ENCODE data around the gene SFTPA1. TPM values are rescaled to one million over a fixed set of nuclear protein-coding genes. Genes with fewer than 3 reads are reported as not detected.
"Not testable (repeated sequence)": the region's sequence is repeated elsewhere in the genome, so short reads cannot be mapped to it uniquely, and the experiment has no call there.

SFTPA1 gene
- total RNA-seq, 1 donor from 2014 or later = not detected

- Histone ChIP-seq H3K79me2 (ENCODE audit: insufficient read depth, low read length) (no peaks in the 10 kb centered on the region), H3K9me3 (ENCODE audit: insufficient read depth, low read depth, low read length) (no peaks in the 10 kb centered on the region), H3K36me3 (ENCODE audit: insufficient read depth, low read length) (no peaks in the 10 kb centered on the region), H2AFZ (ENCODE audit: low read depth, low read length) (no peak overlapping the region), H3K4me2 (ENCODE audit: low read length) (no peak overlapping the region), H4K20me1 (ENCODE audit: insufficient read depth, low read length) (no peaks in the 10 kb centered on the region), H3K27me3 (ENCODE audit: insufficient read depth, low read length) (peaks cover 9% of the 10 kb centered on the region), H3K9ac (ENCODE audit: low read length) (no peak overlapping the region), H3K27ac (ENCODE audit: low read depth, low read length) (no peak overlapping the region), H3K4me1 (ENCODE audit: insufficient read depth, low read length) (no peaks in the 10 kb centered on the region), H3K4me3 (ENCODE audit: insufficient read depth, low read depth, low read length) (no peak overlapping the region)
- FAIRE-seq (no peak), DNase-seq (ENCODE audit: low read depth) (no peak)
- Mint-ChIP-seq H3K4me3 (ENCODE audit: unreplicated experiment) (no peak overlapping the region), H3K27me3 (ENCODE audit: low read depth, unreplicated experiment) (peaks cover 10% of the 10 kb centered on the region), H3K9me3 (ENCODE audit: unreplicated experiment) (no peaks in the 10 kb centered on the region), H3K36me3 (ENCODE audit: low read depth, unreplicated experiment) (no peaks in the 10 kb centered on the region), H3K4me1 (ENCODE audit: low read depth, unreplicated experiment) (no peaks in the 10 kb centered on the region), H3K27ac (ENCODE audit: unreplicated experiment) (no peak overlapping the region)
- TF ChIP-seq EZH2 (IDR thresholded peaks at IDR 0.05; ENCODE audit: insufficient read depth, low read length) (no peak), CTCF (IDR thresholded peaks at IDR 0.05; ENCODE audit: insufficient read depth, low read depth, low read length) (no peak)
These were observed 47.3 kb upstream of the SFTPA1 start for GRCh38 chr10:79563426-79563825.

DNA sequence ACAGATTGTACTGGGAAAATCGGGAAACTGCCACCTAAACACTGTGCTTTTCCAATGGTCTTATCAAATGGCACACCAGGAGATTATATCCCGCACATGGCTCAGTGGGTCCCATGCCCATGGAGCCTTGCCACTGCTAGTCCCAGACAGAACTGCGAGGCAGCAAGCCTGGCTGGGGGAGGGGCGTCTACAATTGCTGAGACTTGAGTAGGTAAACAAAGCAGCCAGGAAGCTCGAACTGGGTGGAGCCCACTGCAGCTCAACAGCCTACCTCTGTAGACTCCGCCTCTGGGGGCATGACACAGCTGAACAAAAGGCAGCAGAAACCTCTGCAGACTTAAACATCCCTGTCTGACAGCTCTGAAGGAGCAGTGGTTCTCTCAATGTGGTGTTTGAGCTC lies 40.1 kb upstream of the SFTPA1 start:
- not testable (repeated sequence) for H3K79me2 ChIP-seq (ENCODE audit: insufficient read depth, low read length); H3K4me2 ChIP-seq (ENCODE audit: low read length); H3K27ac ChIP-seq (ENCODE audit: low read depth, low read length); H3K4me3 Mint-ChIP-seq (ENCODE audit: unreplicated experiment); FAIRE-seq; H2AFZ ChIP-seq (ENCODE audit: low read depth, low read length); H3K36me3 ChIP-seq (ENCODE audit: insufficient read depth, low read length); H3K27ac Mint-ChIP-seq (ENCODE audit: unreplicated experiment); H3K27me3 ChIP-seq (ENCODE audit: insufficient read depth, low read length); H3K9me3 ChIP-seq (ENCODE audit: insufficient read depth, low read depth, low read length); H3K4me1 ChIP-seq (ENCODE audit: insufficient read depth, low read length); DNase-seq (ENCODE audit: low read depth); H3K4me1 Mint-ChIP-seq (ENCODE audit: low read depth, unreplicated experiment); H4K20me1 ChIP-seq (ENCODE audit: insufficient read depth, low read length); H3K4me3 ChIP-seq (ENCODE audit: insufficient read depth, low read depth, low read length); H3K36me3 Mint-ChIP-seq (ENCODE audit: low read depth, unreplicated experiment); H3K9me3 Mint-ChIP-seq (ENCODE audit: unreplicated experiment); H3K9ac ChIP-seq (ENCODE audit: low read length)
- peaks cover 19% of the 10 kb centered on the region for H3K27me3 Mint-ChIP-seq (ENCODE audit: low read depth, unreplicated experiment)

- FAIRE-seq = no peak
- Histone ChIP-seq H3K27ac (ENCODE audit: low read depth, low read length) (no peak overlapping the region), H3K79me2 (ENCODE audit: insufficient read depth, low read length) (no peaks in the 10 kb centered on the region), H3K27me3 (ENCODE audit: insufficient read depth, low read length) (peaks cover 7% of the 10 kb centered on the region), H3K4me3 (ENCODE audit: insufficient read depth, low read depth, low read length) (no peak overlapping the region), H3K4me1 (ENCODE audit: insufficient read depth, low read length) (no peaks in the 10 kb centered on the region), H3K36me3 (ENCODE audit: insufficient read depth, low read length) (no peaks in the 10 kb centered on the region), H2AFZ (ENCODE audit: low read depth, low read length) (no peak overlapping the region), H4K20me1 (ENCODE audit: insufficient read depth, low read length) (no peaks in the 10 kb centered on the region), H3K9me3 (ENCODE audit: insufficient read depth, low read depth, low read length) (no peaks in the 10 kb centered on the region), H3K9ac (ENCODE audit: low read length) (no peak overlapping the region), H3K4me2 (ENCODE audit: low read length) (no peak overlapping the region)
- no peak for TF ChIP-seq CTCF (IDR thresholded peaks at IDR 0.05; ENCODE audit: insufficient read depth, low read depth, low read length)
- no peak for TF ChIP-seq EZH2 (IDR thresholded peaks at IDR 0.05; ENCODE audit: insufficient read depth, low read length)
- Mint-ChIP-seq H3K27ac (ENCODE audit: unreplicated experiment) (no peak overlapping the region), H3K4me3 (ENCODE audit: unreplicated experiment) (no peak overlapping the region), H3K27me3 (ENCODE audit: low read depth, unreplicated experiment) (peaks cover 6% of the 10 kb centered on the region), H3K36me3 (ENCODE audit: low read depth, unreplicated experiment) (no peaks in the 10 kb centered on the region), H3K9me3 (ENCODE audit: unreplicated experiment) (peaks cover 4% of the 10 kb centered on the region), H3K4me1 (ENCODE audit: low read depth, unreplicated experiment) (no peaks in the 10 kb centered on the region)
- no peak for DNase-seq (ENCODE audit: low read depth)
These were observed 31.4 kb upstream of the SFTPA1 start for GRCh38 chr10:79579361-79579760.

All from astrocyte (in vitro differentiated cells and primary cell).